Stimulated activated CD8-positive, alpha-beta memory T cell treated with anti-CD3 and anti-CD28 coated beads, Interleukin-12 subunit alpha, Interleukin-12 subunit beta, amount 100 ng/mL, for 1 hour (primary cell): ENCODE results near the gene TKTL2.
"Not testable (repeated sequence)": the region's sequence is repeated elsewhere in the genome, so short reads cannot be mapped to it uniquely, and the experiment has no call there.

Experiments
- DNase-seq: peaks from one replicate; pipeline ENCODE4 v3.0.0-alpha.2; 2020; ENCODE audit warnings: low read depth

TKTL2 gene

GRCh38 chr4:163447481-163447880 is 26.1 kb downstream of the TKTL2 start:
- DNase-seq = no peak

GRCh38 chr4:163447023-163447422 is 26.5 kb downstream of the TKTL2 start:
- DNase-seq = not testable (repeated sequence)

- DNase-seq = no peak
Observed at GRCh38 chr4:163440040-163440439, 33.5 kb downstream of the TKTL2 start.
